ENCODE measurements around the gene LAMB2. TPM values are rescaled to one million over a fixed set of nuclear protein-coding genes. Genes with fewer than 3 reads are reported as not detected.

LAMB2 gene
- polyA plus RNA-seq, result 108 to 193 TPM (median 127 TPM) in 3 replicates
- 71.7 TPM for polyA plus RNA-seq (2011; ENCODE audit: low read depth)
- polyA plus RNA-seq (2011; cell fraction: cytosol; rRNA removed), result 17.9 and 28.8 TPM in 2 replicates
- 704 and 806 TPM in 2 replicates for polyA plus RNA-seq (2011; cell fraction: nucleus; rRNA removed)
- 81.7 and 115 TPM in 2 replicates for polyA plus RNA-seq (2012; ENCODE audit: low replicate concordance)
- 267 to 518 TPM (median 288 TPM) in 3 replicates for polyA minus RNA-seq
- 56.4 TPM for polyA minus RNA-seq (2011; cell fraction: cytosol; rRNA and poly(A)+ RNA removed)
- 307 and 309 TPM in 2 replicates for polyA minus RNA-seq (2011; cell fraction: nucleus; rRNA and poly(A)+ RNA removed)

DNA sequence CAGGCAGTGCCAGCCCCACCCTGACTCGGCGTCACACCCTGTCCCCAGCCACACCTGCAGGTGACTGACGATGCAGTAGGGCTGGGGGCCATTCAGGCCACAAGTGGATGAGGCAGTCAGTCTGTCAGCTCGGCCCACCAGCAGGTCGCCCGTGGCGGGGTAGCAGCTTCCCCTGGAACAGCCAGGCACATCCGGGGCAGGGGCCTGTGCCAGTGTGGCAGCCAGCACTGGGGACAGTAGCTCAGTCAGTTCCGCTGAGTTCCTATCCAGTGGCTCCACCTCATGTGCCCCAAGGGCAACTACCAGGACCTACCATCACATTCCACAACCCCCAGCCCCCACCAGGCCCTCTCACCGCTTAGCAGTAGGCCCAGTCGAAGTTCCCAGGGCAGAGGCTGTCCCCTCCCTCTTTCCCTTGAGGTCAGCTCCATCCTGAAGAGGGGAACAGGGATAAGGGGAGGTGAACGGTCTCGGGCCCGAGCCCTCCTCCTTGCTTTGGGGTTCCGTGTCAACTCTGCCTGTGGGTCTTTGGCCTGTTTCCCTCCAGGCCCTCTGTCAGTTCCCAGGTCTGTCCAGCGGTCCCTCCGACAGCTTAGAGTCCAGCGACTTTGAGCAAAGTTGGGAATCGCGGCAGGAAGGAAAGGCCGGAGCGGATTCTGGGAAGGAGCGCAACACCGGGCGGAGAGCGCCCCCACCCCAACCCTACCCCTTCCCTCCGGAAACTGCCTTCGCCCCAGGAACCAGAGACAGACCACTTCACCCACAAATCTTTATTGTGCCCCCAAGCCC, at the start of gene LAMB2:
TSS of gene LAMB2 (minus strand) at position 614 of the 789 bp plus-strand sequence. CDS start at position 431, 183 bp downstream.
- DNase-seq (ENCODE audit: low read depth, low spot score), result peak; percentile 60
- Histone ChIP-seq H3K36me3 (ENCODE audit: control insufficient read depth in 2 of 2, extremely low read depth in 1 of 2, insufficient read depth in 2 of 2, low read length in 2 of 2) (peaks cover 9 to 16% of the 10 kb centered on the region in 2 experiments), H3K9me1 (ENCODE audit: control insufficient read depth, extremely low read depth, insufficient read depth, low read length) (no peaks in the 10 kb centered on the region), H3K27me3 (ENCODE audit: control insufficient read depth, extremely low read depth, insufficient read depth, low read length) (no peaks in the 10 kb centered on the region), H3K4me1 (ENCODE audit: control insufficient read depth, extremely low read depth, insufficient read depth, low read length) (peaks cover 19% of the 10 kb centered on the region), H2AFZ (ENCODE audit: control insufficient read depth, low read length) (peak within 1 kb of the TSS; percentile 82), H3K4me3 (ENCODE audit: control insufficient read depth in 2 of 3, extremely low read depth in 1 of 3, insufficient read depth in 2 of 3, low read depth in 1 of 3, low read length in 3 of 3) (peak within 1 kb of the TSS; percentile 69 to 93 (median 92)), H3K9ac (ENCODE audit: control insufficient read depth, extremely low read depth, insufficient read depth, low read length) (peak within 1 kb of the TSS; percentile 73), H3K4me2 (ENCODE audit: control insufficient read depth, extremely low read depth, insufficient read depth, low read depth, low read length) (peak within 1 kb of the TSS; percentile 89), H3K9me3 (ENCODE audit: control insufficient read depth, low read depth, low read length) (no peaks in the 10 kb centered on the region), H4K20me1 (ENCODE audit: control insufficient read depth, extremely low read depth, insufficient read depth, low read length) (no peaks in the 10 kb centered on the region), H3K27ac (ENCODE audit: control insufficient read depth, insufficient read depth, low read length) (peak within 1 kb of the TSS; percentile 39), H3K79me2 (ENCODE audit: control insufficient read depth, insufficient read depth, low read length) (peaks cover 18% of the 10 kb centered on the region)
- no peak for FAIRE-seq
- dilution Hi-C loops (cut with MboI; ENCODE audit: extremely low pct_ligation_motif_present, low sequenced_read_pairs), result no loop called here
- TF ChIP-seq EZH2 (IDR thresholded peaks at IDR 0.05; ENCODE audit: low read length), result no peak
- TF ChIP-seq, protein P1, sequence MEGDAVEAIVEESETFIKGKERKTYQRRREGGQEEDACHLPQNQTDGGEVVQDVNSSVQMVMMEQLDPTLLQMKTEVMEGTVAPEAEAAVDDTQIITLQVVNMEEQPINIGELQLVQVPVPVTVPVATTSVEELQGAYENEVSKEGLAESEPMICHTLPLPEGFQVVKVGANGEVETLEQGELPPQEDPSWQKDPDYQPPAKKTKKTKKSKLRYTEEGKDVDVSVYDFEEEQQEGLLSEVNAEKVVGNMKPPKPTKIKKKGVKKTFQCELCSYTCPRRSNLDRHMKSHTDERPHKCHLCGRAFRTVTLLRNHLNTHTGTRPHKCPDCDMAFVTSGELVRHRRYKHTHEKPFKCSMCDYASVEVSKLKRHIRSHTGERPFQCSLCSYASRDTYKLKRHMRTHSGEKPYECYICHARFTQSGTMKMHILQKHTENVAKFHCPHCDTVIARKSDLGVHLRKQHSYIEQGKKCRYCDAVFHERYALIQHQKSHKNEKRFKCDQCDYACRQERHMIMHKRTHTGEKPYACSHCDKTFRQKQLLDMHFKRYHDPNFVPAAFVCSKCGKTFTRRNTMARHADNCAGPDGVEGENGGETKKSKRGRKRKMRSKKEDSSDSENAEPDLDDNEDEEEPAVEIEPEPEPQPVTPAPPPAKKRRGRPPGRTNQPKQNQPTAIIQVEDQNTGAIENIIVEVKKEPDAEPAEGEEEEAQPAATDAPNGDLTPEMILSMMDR (optimal IDR thresholded peaks at IDR 0.05 in 1 of 3, IDR thresholded peaks at IDR 0.05 in 1 of 3, conservative IDR thresholded peaks at IDR 0.05 in 1 of 3; ENCODE audit: extremely low read depth in 1 of 3, insufficient read depth in 2 of 3, low read length in 3 of 3), result no peak

DNA sequence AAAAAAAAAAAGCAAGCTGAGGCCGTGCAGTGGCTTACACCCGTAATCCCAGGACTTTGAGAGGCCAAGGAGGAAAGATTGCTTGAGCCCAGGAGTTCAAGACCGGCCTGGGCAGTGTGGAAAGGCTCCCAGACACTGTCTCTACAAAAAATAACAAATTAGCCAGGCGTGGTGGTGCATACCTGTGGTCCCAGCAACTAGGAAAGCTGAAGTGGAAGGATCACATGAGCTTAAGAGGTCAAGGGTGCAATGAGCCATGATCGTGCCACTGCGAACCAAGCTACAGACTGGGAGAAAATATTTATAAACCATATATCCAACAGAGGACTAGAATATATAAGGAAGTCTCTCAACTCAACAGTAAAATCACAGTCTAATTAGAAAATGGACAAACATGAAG, 48.5 kb upstream of the LAMB2 start:
- Histone ChIP-seq H2AFZ (ENCODE audit: control insufficient read depth, low read length) (no peak overlapping the region), H3K4me2 (ENCODE audit: control insufficient read depth, extremely low read depth, insufficient read depth, low read depth, low read length) (no peak overlapping the region), H4K20me1 (ENCODE audit: control insufficient read depth, extremely low read depth, insufficient read depth, low read length) (no peaks in the 10 kb centered on the region), H3K36me3 (ENCODE audit: control insufficient read depth in 2 of 2, extremely low read depth in 1 of 2, insufficient read depth in 2 of 2, low read length in 2 of 2) (no peaks in the 10 kb centered on the region), H3K4me1 (ENCODE audit: control insufficient read depth, extremely low read depth, insufficient read depth, low read length) (no peaks in the 10 kb centered on the region), H3K9ac (ENCODE audit: control insufficient read depth, extremely low read depth, insufficient read depth, low read length) (no peak overlapping the region), H3K79me2 (ENCODE audit: control insufficient read depth, insufficient read depth, low read length) (no peaks in the 10 kb centered on the region), H3K27me3 (ENCODE audit: control insufficient read depth, extremely low read depth, insufficient read depth, low read length) (no peaks in the 10 kb centered on the region), H3K9me3 (ENCODE audit: control insufficient read depth, low read depth, low read length) (no peaks in the 10 kb centered on the region), H3K4me3 (ENCODE audit: control insufficient read depth in 2 of 3, extremely low read depth in 1 of 3, insufficient read depth in 2 of 3, low read depth in 1 of 3, low read length in 3 of 3) (no peak overlapping the region), H3K27ac (ENCODE audit: control insufficient read depth, insufficient read depth, low read length) (no peak overlapping the region), H3K9me1 (ENCODE audit: control insufficient read depth, extremely low read depth, insufficient read depth, low read length) (no peaks in the 10 kb centered on the region)
- FAIRE-seq (no peak), DNase-seq (ENCODE audit: low read depth, low spot score) (no peak)
- TF ChIP-seq, protein P1 (optimal IDR thresholded peaks at IDR 0.05 in 1 of 3, IDR thresholded peaks at IDR 0.05 in 1 of 3, conservative IDR thresholded peaks at IDR 0.05 in 1 of 3; ENCODE audit: extremely low read depth in 1 of 3, insufficient read depth in 2 of 3, low read length in 3 of 3), result no peak
- TF ChIP-seq EZH2 (IDR thresholded peaks at IDR 0.05; ENCODE audit: low read length), result no peak
- dilution Hi-C loops (cut with MboI; ENCODE audit: extremely low pct_ligation_motif_present, low sequenced_read_pairs), result no loop called here

Measured in keratinocyte (primary cell).